ENCODE data around the gene OAS3.

GRCh38 chr12:112970391-112970790 lies 32.1 kb downstream of the OAS3 start:
- no peak for TF ChIP-seq PCBP1 (IDR thresholded peaks at IDR 0.05; ENCODE audit: low read depth, low read length, poor library complexity, severe bottlenecking)
- TF ChIP-seq MAFK (IDR thresholded peaks at IDR 0.05; ENCODE audit: low read length), result no peak
- no peak for TF ChIP-seq CHD1 (IDR thresholded peaks at IDR 0.05; ENCODE audit: low read length)
- TF ChIP-seq CTCF (IDR thresholded peaks at IDR 0.05 in 2 of 3, conservative IDR thresholded peaks at IDR 0.05 in 1 of 3; ENCODE audit: insufficient read depth in 2 of 3, low read depth in 1 of 3, low read length in 3 of 3), result no peak
- TF ChIP-seq NELFE (IDR thresholded peaks at IDR 0.05; ENCODE audit: insufficient read depth, insufficient read length), result no peak
